Effector CD8-positive, alpha-beta T cell (primary cell): ENCODE measurements around the gene ULK4.

Experiments used
- DNase-seq: peaks from one replicate; lab custom pipeline; 2025; lab: John Stamatoyannopoulos, UW

The ULK4 gene

GRCh38 chr3:41222012-41222411 is 739.9 kb downstream of the ULK4 start:
- no peak for DNase-seq

- DNase-seq, result no peak
Measured at GRCh38 chr3:41220906-41221677, 740.8 kb downstream of the ULK4 start.

GRCh38 chr3:41219424-41219823 is 742.5 kb downstream of the ULK4 start:
- DNase-seq, result no peak

- DNase-seq, result no peak
Measured at GRCh38 chr3:41216993-41217392, 744.9 kb downstream of the ULK4 start.

- DNase-seq, result no peak
Measured at GRCh38 chr3:41216422-41216821, 745.5 kb downstream of the ULK4 start.

GRCh38 chr3:41213588-41213987 is 748.3 kb downstream of the ULK4 start:
- no peak for DNase-seq

GRCh38 chr3:41212088-41212487 is 749.8 kb downstream of the ULK4 start:
- DNase-seq, result no peak

- no peak for DNase-seq
Measured at GRCh38 chr3:41210966-41211365, 750.9 kb downstream of the ULK4 start.

GRCh38 chr3:41209646-41210045 is 752.3 kb downstream of the ULK4 start:
- no peak for DNase-seq

GRCh38 chr3:41208507-41209220 is 753.2 kb downstream of the ULK4 start:
- DNase-seq, result no peak

- no peak for DNase-seq
Measured at GRCh38 chr3:41207355-41207754, 754.5 kb downstream of the ULK4 start.

- DNase-seq, result no peak
Measured at GRCh38 chr3:41205591-41205990, 756.3 kb downstream of the ULK4 start.

GRCh38 chr3:41204369-41204768 is 757.5 kb downstream of the ULK4 start:
- DNase-seq, result no peak

GRCh38 chr3:41202834-41203345 is 759.0 kb downstream of the ULK4 start:
- DNase-seq, result no peak

GRCh38 chr3:41202075-41202833 is 759.6 kb downstream of the ULK4 start:
- DNase-seq, result no peak

GRCh38 chr3:41200669-41201021 is 761.3 kb downstream of the ULK4 start:
- no peak for DNase-seq

- peak; percentile 53 for DNase-seq
Measured at GRCh38 chr3:41199866-41200668, 761.8 kb downstream of the ULK4 start.

- peak; percentile 89 for DNase-seq
Measured at GRCh38 chr3:41198950-41199865, 762.7 kb downstream of the ULK4 start, which contains the start of gene CTNNB1. CTNNB1 (plus strand) TSS chr3:41199505; CDS start chr3:41224069, 24,564 bp downstream.

- DNase-seq, result no peak
Measured at GRCh38 chr3:41198526-41198925, 763.4 kb downstream of the ULK4 start.

GRCh38 chr3:41198046-41198445 is 763.9 kb downstream of the ULK4 start:
- no peak for DNase-seq
